ACHN (cell line): Measurements from ENCODE around the gene SLC25A51.
A peak's percentile ranks its signal among the peaks of the same experiment; 100 is the strongest.

Experiments used
- DNase-seq: peaks from one replicate; pipeline ENCODE4 v3.0.0-alpha.2; 2015
- in situ Hi-C: cut with HindIII; loops from 2 replicates; pipeline ENCODE4 v1.10.0; 2017; ENCODE audit warnings: low sequenced_read_pairs, low pct_ligation_motif_present, low pct_unique_long_range_greater_than_20kb

Gene SLC25A51

DNA sequence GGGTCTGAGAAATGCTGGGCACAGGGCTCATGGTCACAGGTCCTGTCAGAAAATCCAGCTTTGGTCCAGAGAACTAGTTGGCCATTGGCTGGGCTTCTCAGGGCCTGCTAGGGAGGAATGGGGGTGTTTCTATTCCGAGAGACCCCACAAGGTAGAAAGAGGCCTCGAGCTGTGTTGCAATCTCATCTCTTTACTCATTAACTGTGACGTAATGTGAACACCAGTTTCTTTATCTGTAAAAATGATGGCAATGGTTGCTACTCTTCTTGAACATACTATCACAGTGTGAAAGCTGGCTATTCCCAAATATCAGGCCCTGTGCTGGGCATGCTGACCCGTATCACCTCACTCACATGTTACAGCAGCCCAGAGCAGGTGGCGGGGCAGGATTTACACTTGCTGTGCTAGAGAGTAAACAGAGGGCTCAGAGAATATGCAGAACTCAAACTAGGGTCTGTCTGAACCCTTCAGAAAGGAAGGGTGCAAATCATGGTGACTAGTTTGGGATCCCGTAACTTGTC, 35.7 kb upstream of the SLC25A51 start:
- DNase-seq: no peak
- in situ Hi-C loops: no loop called here

DNA sequence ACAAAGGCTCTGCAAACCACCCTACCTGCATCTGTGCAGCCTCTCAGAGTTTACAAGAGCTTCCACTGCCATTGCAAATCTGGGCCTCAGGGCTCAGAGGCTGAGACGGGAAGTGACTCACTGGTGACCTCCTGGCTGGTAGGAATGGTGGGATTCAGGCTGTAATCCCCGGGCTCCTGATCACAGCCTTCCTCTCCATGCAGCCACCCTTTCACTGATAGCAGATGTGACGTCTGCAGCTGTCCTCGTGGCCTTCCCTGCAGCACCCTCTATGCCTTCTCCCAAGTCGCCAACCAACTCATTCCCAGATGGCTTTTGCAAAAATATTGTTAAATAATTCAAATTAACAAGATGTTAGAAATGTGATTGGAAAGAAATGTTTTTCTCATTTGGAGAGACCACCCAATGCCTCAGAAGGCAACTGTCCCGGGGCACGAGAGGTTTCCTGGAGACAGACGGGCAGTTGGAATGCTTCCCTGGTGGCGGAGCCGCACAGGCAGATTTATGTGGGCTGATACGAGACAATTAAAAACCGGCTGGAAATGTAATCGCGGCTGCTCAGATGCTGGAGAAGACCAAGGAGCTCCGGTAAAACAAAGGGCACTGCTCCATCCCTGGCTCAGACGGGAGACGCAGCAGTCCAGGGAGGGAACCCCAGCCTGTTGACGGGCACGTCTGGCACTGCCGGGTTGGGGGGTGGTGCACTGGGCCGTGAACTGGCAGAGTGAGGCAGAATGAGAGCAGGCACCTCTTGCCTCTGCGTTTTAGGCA, 34.4 kb upstream of the SLC25A51 start:
- in situ Hi-C loops: no loop called here

DNA sequence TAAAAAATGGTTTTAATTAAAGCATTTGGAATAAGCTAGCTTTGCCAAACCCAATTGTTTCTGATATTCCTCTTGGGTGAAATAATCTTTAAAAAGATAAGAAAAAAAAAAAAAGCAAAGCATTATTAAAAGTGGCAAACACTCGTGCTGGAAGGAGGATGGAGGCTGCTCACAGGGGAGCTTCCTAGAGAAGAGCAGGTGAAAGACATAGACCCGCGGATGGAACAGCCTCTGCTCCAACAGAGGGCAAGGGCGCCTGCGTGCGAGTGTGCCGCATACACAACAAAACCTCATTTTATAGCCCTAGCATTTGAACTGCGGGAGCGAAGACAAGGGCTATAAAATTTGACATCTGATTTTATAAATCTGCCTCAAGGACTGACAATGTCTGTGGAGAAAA, 33.4 kb upstream of the SLC25A51 start:
- DNase-seq: no peak
- in situ Hi-C loops: no loop called here

More for the DNA sequence above, 34.4 kb upstream of the SLC25A51 start:
- peak; percentile 35 for DNase-seq

DNA sequence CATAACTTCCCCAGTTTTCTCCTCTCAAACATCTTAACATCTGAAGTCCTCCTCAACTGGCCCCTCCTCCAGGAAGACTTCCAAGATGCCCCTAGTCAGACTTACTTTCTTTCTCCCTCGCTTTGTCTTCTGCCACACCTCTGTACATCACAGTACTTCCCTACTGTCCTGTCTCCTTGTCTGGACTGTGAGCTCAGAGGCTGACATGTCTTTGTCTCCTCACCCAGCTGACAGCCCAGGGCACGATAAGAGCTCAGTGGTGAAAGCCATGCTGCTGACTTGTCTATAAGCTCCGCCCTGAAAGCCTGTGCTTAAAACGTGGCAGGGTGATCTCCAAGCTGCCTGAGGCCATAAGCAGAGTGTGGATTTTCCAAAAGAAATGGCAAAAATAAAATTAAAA, 33.0 kb upstream of the SLC25A51 start:
- DNase-seq: no peak
- in situ Hi-C loops: no loop called here

DNA sequence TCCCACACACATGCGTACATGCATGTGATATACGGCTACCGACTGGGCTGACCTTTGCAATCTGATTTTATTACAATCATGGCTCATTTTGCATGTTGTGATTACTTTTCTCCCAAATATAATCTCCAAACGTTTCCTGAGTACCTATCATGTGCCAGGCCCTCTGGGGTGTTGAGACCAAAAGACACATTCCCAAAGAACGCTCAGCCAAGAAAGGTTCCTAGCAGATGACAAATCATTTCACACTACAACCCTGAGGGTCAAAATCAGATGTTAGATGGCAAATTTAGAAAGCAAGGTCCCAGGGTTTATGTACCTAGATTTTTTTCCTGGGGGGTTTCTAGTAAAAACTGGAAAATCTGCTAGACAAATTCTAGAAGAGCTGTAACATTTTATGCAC, 32.4 kb upstream of the SLC25A51 start:
- no peak for DNase-seq
- in situ Hi-C loops: no loop called here

DNA sequence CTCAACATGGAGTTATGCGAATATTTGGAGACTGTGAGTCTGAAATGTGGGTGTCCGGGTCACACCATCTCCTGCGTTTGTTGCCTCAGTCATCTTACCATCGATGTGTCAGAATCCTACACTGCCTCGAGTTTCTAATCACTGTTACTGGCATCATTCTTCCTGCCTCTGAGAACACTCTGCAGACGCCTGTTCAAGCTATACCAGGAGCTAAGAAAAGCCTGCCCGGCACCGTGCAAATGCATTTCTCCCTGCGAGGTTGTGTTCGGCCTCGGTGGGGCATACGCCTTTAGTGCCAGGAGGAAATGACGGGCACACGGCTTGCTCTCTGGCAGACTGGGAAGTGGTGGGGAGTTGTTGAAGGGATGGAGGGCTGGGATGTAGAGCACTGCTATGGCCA, 31.2 kb upstream of the SLC25A51 start:
- in situ Hi-C loops: no loop called here
- DNase-seq: no peak

DNA sequence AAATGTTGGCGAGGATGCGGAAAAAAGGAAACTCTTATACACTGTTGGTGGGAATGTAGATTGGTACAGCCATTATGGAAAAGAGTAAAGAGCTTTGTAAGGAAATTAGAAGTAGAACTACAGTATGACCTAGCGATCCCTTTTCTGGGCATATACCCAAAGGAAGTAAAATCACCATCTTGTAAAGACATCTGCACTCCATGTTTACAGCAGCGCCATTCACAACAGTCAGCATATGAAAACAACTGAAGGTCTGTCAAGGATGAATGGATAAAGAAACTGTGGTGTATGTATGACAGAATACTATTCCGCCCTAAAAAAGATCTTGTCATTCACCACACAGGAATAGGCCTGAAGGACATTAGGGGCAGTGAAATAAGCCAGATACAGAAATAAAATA, 27.7 kb upstream of the SLC25A51 start:
- in situ Hi-C loops: no loop called here
- DNase-seq: no peak

DNA sequence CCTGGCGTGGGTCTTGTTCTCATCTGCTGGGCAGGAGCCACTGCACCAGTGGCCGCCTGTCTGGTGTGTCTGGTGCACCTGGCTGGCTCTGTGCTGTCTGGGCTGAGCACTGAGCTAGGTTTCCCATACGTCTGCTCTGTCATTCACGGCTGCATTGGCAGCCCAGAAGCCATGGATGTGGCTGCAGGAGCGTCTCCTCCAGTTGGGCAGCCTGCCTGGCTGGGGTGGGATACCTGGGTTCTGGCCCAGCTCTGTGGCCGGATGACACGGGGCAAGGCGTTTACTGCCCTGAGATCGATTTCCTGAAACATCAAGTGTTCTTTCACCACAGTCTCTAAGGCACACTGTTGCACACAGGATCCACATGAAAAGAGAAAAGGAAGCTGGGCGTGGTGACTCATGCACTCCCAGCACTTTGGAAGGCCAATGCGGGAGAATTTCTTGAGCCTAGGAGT, 25.5 kb upstream of the SLC25A51 start:
- no peak for DNase-seq
- in situ Hi-C loops: no loop called here

DNA sequence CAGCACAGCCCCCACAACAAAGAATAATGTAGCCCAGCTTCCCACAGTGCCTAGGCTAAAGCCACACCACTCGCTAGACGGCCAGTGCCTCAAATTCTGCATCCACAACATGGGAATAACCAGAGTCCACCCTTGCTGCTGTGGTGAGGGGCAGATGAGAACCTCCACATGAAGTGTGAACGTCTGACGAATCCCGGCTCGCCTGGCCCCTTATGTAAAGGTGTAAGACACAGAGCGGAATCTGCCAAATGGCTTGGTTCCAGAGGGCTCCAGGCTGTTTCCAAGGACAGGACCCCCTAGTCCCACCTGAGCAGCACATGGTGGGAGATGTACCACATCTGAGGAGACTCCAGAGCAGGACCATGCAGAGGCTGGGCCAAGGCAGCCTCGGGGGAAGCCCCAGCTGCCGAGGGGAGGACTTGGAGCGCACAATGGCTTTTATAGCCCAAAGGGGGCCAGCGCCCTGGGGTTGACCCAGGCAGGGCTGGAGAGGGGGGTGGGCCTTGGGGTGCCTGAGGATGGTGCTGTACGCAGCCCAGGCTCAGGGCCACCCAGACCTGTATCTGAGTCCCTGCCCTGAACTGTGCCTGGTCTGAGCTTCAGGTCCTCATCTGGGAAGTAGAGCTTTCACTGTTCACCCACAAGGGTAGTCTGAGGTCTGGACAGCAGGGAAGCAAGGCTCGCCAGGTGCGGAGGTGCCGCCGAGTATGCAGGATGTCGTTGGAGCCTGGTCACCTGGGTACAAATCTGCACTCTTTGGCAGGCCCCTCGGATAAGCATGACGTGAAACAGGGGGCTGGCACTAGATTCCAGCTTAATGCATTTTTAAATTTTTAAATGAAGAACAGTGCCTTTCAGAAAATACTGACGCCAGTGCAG, 24.9 kb upstream of the SLC25A51 start:
- in situ Hi-C loops: no loop called here
- DNase-seq: no peak

DNA sequence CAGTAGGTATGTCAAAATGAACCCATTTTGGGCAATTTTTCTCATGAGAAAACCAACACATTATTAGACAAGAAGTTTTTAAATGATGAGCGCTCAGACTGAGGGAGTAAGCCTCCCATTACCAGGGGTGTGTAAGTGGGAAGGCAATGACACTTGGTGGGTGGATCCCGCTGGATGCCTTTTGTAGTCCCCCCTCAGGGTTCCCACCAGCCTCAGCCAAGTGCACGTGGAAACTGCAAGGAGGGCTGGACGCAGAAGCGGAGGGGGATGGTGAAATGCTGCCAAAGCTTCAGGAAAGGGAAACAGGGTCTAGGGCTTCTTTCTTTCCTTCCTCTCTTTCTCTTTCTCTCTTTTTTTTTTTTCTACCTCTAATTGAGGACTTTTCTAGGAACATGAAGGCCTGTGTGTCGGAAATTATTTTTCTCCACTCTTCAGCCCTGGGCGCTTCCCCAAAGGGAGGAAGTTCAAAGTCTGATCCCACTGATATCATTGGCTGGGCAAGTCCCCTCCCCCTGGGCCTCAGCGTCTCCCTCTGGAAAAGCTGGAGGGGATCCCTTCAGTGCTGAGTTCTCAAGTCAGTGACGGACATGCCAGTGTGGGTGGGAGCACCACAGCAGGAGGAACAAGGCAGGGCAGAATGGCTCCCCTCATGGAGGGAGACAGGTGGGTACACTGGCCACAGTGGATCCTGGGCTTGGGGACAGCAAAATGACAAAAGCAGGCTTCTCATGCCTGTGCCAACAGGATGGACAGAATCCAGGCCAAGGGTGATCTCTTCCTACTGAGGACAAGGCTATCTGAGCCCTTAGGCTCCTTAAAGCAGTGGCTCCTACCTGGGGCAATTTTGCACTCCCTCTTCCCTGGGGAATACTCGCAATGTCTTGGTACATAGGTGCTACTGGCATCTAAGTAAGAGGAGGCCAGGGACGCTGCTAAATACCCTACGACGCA, 23.9 kb upstream of the SLC25A51 start:
- in situ Hi-C loops: no loop called here
- DNase-seq: no peak

DNA sequence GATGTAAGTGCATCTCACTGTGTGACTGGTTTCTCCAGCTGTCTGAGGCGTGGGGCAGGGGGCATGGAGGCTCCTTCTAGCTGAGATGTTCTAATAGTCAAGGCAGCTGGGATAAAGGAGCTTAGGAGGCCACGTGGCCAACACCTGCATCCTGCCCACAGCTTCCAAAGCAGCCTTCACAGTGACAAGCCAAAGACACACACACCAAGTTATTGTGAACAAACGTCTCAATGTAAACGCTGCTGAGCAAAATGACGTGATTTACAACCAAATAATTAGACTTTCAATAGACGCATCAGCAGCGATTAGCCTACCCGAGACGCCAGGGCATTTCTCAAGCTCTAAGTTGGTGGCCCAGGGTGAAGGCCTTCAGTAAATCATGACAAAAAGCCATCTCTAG, 23.2 kb upstream of the SLC25A51 start:
- in situ Hi-C loops: no loop called here
- DNase-seq: no peak

DNA sequence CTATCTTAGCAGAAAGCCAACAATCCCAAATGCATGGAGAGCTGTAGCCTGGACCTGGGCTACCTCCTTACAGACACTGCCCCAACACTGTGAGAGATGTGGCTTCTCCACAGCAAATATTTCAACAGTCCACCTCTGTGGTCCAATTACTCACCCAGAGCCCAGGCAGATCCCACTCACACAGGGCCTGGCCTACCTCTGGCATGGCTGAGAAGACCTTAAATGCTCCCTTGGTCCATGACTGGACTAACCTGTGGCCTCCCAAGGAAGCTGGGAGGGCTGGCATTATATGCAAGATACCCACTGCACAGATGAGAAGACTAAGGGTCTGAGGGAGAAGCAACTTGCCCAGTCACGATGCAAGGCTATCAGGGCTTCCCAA, 22.8 kb upstream of the SLC25A51 start:
- in situ Hi-C loops: no loop called here
- no peak for DNase-seq

DNA sequence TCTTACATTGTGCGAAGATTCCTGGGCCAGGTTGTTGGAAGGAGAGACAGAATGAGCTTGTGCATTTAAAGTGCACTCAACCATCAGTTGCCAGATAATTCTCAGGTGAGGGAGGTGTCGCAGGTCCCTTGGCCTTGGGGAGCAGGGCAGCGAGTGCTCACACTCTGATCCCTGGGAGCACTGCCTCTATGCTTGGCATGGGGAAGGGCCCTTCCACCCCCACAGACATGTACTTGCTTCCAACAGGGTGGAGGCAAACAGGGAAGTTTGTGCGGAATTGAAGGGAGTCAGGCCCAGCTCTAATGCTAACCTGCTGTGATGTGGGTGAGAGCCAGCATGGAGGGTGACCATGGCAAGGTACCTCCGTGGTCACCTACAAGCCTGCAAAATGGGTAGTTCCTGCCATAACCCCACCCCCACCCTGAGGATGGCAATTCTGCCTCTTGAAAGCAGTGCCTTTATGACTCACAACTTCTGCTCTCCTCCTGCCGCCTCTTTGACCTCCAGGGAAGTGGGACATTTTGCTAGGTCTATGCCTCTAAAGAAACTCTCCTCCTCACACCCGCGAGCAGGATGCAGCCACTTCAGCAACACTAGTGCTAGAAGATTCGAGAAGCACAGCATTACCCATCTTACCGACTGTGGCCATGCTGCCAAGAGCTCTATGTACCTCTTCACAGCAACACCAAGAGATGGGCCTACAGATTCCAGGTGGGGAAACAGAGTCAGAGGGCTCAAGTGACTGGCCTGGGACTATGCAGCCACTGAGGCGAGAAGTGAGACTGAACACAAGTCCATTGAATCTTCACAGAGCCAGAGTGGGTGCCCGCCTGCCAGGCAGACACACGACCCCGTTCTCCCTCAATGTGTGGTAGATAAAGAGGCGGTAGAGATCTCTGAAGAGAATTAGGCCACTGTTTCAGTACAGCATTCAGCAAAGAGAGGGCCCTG, 22.1 kb upstream of the SLC25A51 start:
- in situ Hi-C loops: no loop called here
- no peak for DNase-seq

DNA sequence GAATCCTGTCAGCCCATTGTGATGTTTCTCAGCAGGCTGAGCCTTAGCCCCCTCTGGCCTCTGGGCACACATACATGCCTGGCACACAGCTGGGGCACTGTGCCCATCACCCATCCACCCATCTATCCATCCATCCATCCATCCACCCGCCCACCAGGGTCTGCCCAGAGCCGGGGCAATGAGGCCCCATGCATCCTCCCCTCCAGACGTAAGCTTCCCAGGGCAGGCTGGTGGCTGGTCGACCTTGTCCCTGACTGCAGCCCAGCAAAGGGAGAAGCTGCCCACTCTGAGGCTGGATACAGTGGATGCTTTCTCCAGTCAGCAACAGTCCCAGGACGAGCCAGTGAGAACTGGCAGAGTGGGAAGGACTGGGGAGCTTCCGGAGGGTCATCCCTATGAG, 21.1 kb upstream of the SLC25A51 start:
- no peak for DNase-seq
- in situ Hi-C loops: no loop called here

DNA sequence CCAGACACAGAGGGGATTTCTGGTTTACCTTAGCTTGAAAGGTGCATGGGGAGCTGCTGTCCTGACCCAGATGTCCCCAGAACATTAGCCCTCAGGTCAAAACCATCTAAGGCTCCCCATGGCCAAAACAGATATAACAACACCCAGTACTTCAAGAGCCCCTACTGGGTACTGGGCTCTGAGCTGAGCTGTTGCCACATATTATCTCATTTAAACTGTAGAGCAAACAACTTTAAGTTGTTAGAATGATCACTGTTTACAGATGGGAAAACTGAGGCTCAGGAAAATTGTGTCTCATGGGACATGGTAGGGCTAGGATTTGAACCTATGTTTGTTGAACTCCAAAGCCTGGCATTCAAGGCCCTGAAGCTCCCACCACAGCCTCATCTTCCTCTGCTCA, 20.6 kb upstream of the SLC25A51 start:
- in situ Hi-C loops: no loop called here
- no peak for DNase-seq

DNA sequence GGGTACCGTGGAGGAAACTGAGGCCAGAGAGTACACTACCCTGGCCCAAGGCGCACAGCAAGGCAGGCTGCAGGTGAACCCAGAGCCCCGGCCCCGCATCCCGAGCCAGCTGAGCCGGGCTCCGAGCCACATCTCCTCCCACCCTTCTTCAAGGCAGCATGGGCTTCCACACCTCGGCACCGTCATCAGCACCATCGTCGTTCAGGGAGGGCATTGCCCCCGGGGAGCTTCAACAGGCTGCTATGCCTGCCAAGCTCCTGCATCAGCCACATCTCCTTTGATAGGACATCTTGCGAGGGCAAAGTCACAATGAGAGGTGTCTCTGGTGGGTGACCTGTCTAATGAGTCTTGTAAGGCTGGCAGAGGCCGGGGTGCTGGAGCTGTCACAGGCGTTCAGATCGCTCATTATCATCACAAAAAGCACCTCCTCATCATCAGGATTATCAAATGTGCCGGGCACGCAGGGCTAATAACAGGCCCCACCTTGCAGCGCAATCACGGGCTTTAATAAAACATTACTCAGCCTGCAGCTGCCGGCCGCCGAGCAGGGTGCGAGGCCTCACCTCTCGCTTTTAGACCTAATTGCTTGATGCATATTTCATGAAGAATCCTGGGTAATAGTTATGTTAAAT, 20.0 kb upstream of the SLC25A51 start:
- no peak for DNase-seq
- in situ Hi-C loops: no loop called here

DNA sequence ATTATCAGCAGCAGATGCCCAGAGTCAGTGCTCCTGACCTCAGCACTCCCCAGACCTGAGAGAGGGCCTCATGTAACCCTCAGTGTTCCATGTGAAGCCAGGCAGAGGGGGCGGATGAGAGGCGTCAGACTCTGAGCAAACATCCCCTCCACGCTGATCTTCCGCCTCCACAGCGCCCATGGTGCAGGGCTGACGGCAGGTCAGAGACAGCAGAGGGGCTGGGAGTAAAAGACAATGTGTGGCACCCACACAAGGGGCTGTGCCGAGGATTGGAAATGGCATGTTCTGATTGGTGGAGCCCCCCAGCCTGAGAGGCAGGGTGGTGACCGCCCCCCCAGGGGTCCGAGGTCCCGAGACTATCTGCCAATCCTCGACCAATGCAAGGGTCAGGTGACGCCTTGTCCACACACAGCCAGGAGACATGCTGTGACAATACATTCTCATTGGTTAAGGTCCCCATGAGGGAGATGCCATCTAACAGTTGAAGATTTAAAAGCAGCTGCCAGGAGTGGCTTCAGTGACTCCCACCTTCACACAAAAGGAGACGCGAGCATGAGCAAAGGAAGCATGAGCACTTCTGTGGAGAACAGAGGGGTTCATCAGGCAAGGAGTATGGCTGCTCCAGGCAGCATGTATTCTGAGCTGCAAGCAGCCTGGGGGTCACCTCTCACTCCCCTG, 19.3 kb upstream of the SLC25A51 start:
- no peak for DNase-seq
- in situ Hi-C loops: no loop called here
